Fibroblast of mammary gland (primary cell): ENCODE results near the gene MGAT3.

ENCODE experiments used
- DNase-seq: peaks from one replicate; pipeline ENCODE4 v3.0.0-alpha.2; 2010; ENCODE audit warnings: low read depth
- H3K4me3 ChIP-seq: 2 replicates; pipeline ENCODE4 v1.5.1; 2011; ENCODE audit warnings: low read depth, mild to moderate bottlenecking, low read length, moderate library complexity; ENCODE audit not compliant: control insufficient read depth
- CTCF ChIP-seq: conservative IDR thresholded peaks from 2 replicates; pipeline ENCODE4 v1.5.1; 2011; ENCODE audit warnings: low read depth, low read length, inconsistent platforms; ENCODE audit not compliant: control insufficient read depth, insufficient read depth

Gene MGAT3

GRCh38 chr22:39419911-39420310 is 36.9 kb upstream of the MGAT3 start:
- no peak for TF ChIP-seq CTCF
- no peak overlapping the region for H3K4me3 ChIP-seq
- no peak for DNase-seq

GRCh38 chr22:39421691-39422090 is 35.1 kb upstream of the MGAT3 start:
- DNase-seq: no peak
- H3K4me3 ChIP-seq: no peak overlapping the region
- no peak for TF ChIP-seq CTCF

GRCh38 chr22:39422101-39422500 is 34.7 kb upstream of the MGAT3 start:
- TF ChIP-seq CTCF: no peak
- no peak overlapping the region for H3K4me3 ChIP-seq
- no peak for DNase-seq

- no peak overlapping the region for H3K4me3 ChIP-seq
- no peak for TF ChIP-seq CTCF
- no peak for DNase-seq
These were observed 34.1 kb upstream of the MGAT3 start for GRCh38 chr22:39422721-39423120.

GRCh38 chr22:39423976-39424375 is 32.8 kb upstream of the MGAT3 start:
- H3K4me3 ChIP-seq: no peak overlapping the region
- no peak for TF ChIP-seq CTCF
- no peak for DNase-seq

GRCh38 chr22:39426380-39427043 is 30.3 kb upstream of the MGAT3 start:
- DNase-seq: no peak
- TF ChIP-seq CTCF: no peak
- no peak overlapping the region for H3K4me3 ChIP-seq

- no peak for TF ChIP-seq CTCF
- DNase-seq: no peak
- no peak overlapping the region for H3K4me3 ChIP-seq
These were observed 28.8 kb upstream of the MGAT3 start for GRCh38 chr22:39427751-39428596.
